ENCODE data around the gene SLC27A5. TPM values are rescaled to one million over a fixed set of nuclear protein-coding genes. Genes with fewer than 3 reads are reported as not detected.

Gene SLC27A5
- total and polyA plus RNA-seq, 10 donors: 6.0 to 26.8 (median 8.6) TPM

GRCh38 chr19:58477871-58478270 is 33.9 kb downstream of the SLC27A5 start:
- DNase-seq: no peak
- H3K4me3 ChIP-seq: no peak overlapping the region
- intact Hi-C loops (cut with DNase I; ENCODE audit: low total_unique reads): no loop called here
- no peak overlapping the region for H3K27ac ChIP-seq
- H3K4me1 ChIP-seq: peaks cover 13 to 26% (median 22%) of the 10 kb centered on the region in 6 donors
- 95 to 100% (median 100%) methylated on average over 1 of the region's 1 CpG for WGBS, 5 donors
- no peaks in the 10 kb centered on the region for H3K9me3 ChIP-seq
- no peaks in the 10 kb centered on the region for H3K27me3 ChIP-seq (replicated peaks in 1 of 7)
- TF ChIP-seq CTCF (IDR thresholded peaks at IDR 0.05 in 8 of 11, conservative IDR thresholded peaks at IDR 0.05 in 3 of 11) (no peak), POLR2AphosphoS5 (IDR thresholded peaks at IDR 0.05) (no peak), POLR2A (IDR thresholded peaks at IDR 0.05) (no peak)
- H3K36me3 ChIP-seq: peaks cover 0 to 48% (median 10%) of the 10 kb centered on the region in 6 donors

- DNase-seq: peak; percentile 85
- Histone ChIP-seq H3K36me3 (peaks cover 0 to 51% (median 18%) of the 10 kb centered on the region in 6 donors), H3K27ac (peak overlapping the region in 5 of 8 donors; percentile 85 to 95 (median 90)), H3K9me3 (no peaks in the 10 kb centered on the region), H3K4me3 (peak overlapping the region in 1 of 8 donors; percentile 92), H3K4me1 (peaks cover 13 to 26% (median 22%) of the 10 kb centered on the region in 6 donors), H3K27me3 (replicated peaks in 1 of 7) (no peaks in the 10 kb centered on the region)
- no peak for TF ChIP-seq CTCF (IDR thresholded peaks at IDR 0.05 in 8 of 11, conservative IDR thresholded peaks at IDR 0.05 in 3 of 11)
- TF ChIP-seq POLR2AphosphoS5 (IDR thresholded peaks at IDR 0.05): no peak
- TF ChIP-seq POLR2A (IDR thresholded peaks at IDR 0.05): no peak
- WGBS, 5 donors: 64 to 94% (median 91%) methylated on average over 4 to 15 of the region's 15 CpGs
- intact Hi-C loops (cut with DNase I; ENCODE audit: low total_unique reads): no loop called here
These were observed 34.7 kb downstream of the SLC27A5 start for GRCh38 chr19:58477130-58477529.

- Histone ChIP-seq H3K27me3 (replicated peaks in 1 of 7) (no peaks in the 10 kb centered on the region), H3K9me3 (no peaks in the 10 kb centered on the region), H3K4me3 (peak overlapping the region; percentile 60 to 92 (median 70)), H3K4me1 (peaks cover 13 to 26% (median 22%) of the 10 kb centered on the region in 6 donors), H3K36me3 (peaks cover 0 to 53% (median 24%) of the 10 kb centered on the region in 6 donors), H3K27ac (peak overlapping the region; percentile 84 to 95 (median 89))
- intact Hi-C loops (cut with DNase I; ENCODE audit: low total_unique reads): no loop called here
- WGBS, 5 donors: 4 to 5% (median 5%) methylated on average over 25 to 27 of the region's 27 CpGs
- DNase-seq: no peak
- TF ChIP-seq POLR2A (IDR thresholded peaks at IDR 0.05) (no peak), CTCF (IDR thresholded peaks at IDR 0.05 in 8 of 11, conservative IDR thresholded peaks at IDR 0.05 in 3 of 11) (no peak), POLR2AphosphoS5 (IDR thresholded peaks at IDR 0.05) (no peak)
These were observed 35.2 kb downstream of the SLC27A5 start for GRCh38 chr19:58476498-58477015.

- Histone ChIP-seq H3K4me1 (peaks cover 13 to 26% (median 22%) of the 10 kb centered on the region in 6 donors), H3K27me3 (replicated peaks in 1 of 7) (no peaks in the 10 kb centered on the region), H3K4me3 (peak within 1 kb of the TSS; percentile 60 to 92 (median 70)), H3K36me3 (peaks cover 0 to 53% (median 27%) of the 10 kb centered on the region in 6 donors), H3K9me3 (no peaks in the 10 kb centered on the region), H3K27ac (peak within 1 kb of the TSS; percentile 84 to 95 (median 89))
- DNase-seq: peak; percentile 98
- intact Hi-C loops (cut with DNase I; ENCODE audit: low total_unique reads): no loop called here
- 0 to 1% (median 1%) methylated on average over 48 to 64 of the region's 64 CpGs for WGBS, 5 donors
- TF ChIP-seq POLR2A (IDR thresholded peaks at IDR 0.05) (no peak), CTCF (IDR thresholded peaks at IDR 0.05 in 8 of 11, conservative IDR thresholded peaks at IDR 0.05 in 3 of 11) (peak in 4 of 11 experiments; percentile 17 to 34 (median 24)), POLR2AphosphoS5 (IDR thresholded peaks at IDR 0.05) (peak; percentile 90 to 94 (median 93))
These were observed 35.9 kb downstream of the SLC27A5 start, which contains the start of gene ZNF446 for GRCh38 chr19:58475714-58476497. Gene ZNF446 (plus strand): TSS chr19:58476352. CDS start chr19:58477219, 867 bp downstream.
